ENCODE data around the gene GATA2. TPM values are rescaled to one million over a fixed set of nuclear protein-coding genes. Genes with fewer than 3 reads are reported as not detected.

GATA2 gene
- total RNA-seq, 4 donors from 2014 or later = 7.1 to 19.5 (median 9.7) TPM

- Histone ChIP-seq H3K27ac (no peak overlapping the region), H3K36me3 (no peaks in the 10 kb centered on the region), H3K27me3 (no peaks in the 10 kb centered on the region), H3K9me3 (no peaks in the 10 kb centered on the region), H3K4me3 (replicated peaks in 1 of 3) (no peak overlapping the region), H3K4me1 (peaks cover 8 to 18% of the 10 kb centered on the region in 2 donors)
- intact Hi-C loops (cut with DNase I) = no loop called here
- WGBS, 2 donors = 87 to 89% methylated on average over 8 of the region's 8 CpGs
- no peak for DNase-seq
- no peak for TF ChIP-seq CTCF (IDR thresholded peaks at IDR 0.05)
- TF ChIP-seq POLR2A (IDR thresholded peaks at IDR 0.05) = no peak
Observed at GRCh38 chr3:128430731-128431130, 62.3 kb downstream of the GATA2 start.

GRCh38 chr3:128430301-128430700 is 62.7 kb downstream of the GATA2 start:
- Histone ChIP-seq H3K9me3 (no peaks in the 10 kb centered on the region), H3K27ac (no peak overlapping the region), H3K4me3 (replicated peaks in 1 of 3) (no peak overlapping the region), H3K4me1 (peaks cover 8 to 18% of the 10 kb centered on the region in 2 donors), H3K27me3 (no peaks in the 10 kb centered on the region), H3K36me3 (no peaks in the 10 kb centered on the region)
- WGBS, 2 donors = 82 to 85% methylated on average over 7 to 10 of the region's 10 CpGs
- TF ChIP-seq CTCF (IDR thresholded peaks at IDR 0.05) (no peak), POLR2A (IDR thresholded peaks at IDR 0.05) (no peak)
- no peak for DNase-seq
- intact Hi-C loops (cut with DNase I) = no loop called here

- intact Hi-C loops (cut with DNase I) = loop anchor here (5.0 to 10.0 kb wide), 3 partner anchors 68 to 415 kb away; no protein-coding TSS in a partner anchor
- Histone ChIP-seq H3K4me1 (peaks cover 8 to 18% of the 10 kb centered on the region in 2 donors), H3K36me3 (no peaks in the 10 kb centered on the region), H3K4me3 (replicated peaks in 1 of 3) (no peak overlapping the region), H3K27me3 (no peaks in the 10 kb centered on the region), H3K27ac (no peak overlapping the region), H3K9me3 (no peaks in the 10 kb centered on the region)
- TF ChIP-seq CTCF (IDR thresholded peaks at IDR 0.05) = no peak
- no peak for TF ChIP-seq POLR2A (IDR thresholded peaks at IDR 0.05)
- no peak for DNase-seq
- WGBS, 2 donors = 96 to 98% methylated on average over 4 to 6 of the region's 8 CpGs
Observed at GRCh38 chr3:128429751-128430150, 63.2 kb downstream of the GATA2 start.

Other genes starting within 250 kb of the GATA2 start
- gene DNAJB8, start 26.3 kb downstream of the GATA2 start, total RNA-seq = not detected
- gene RPN1, start 157.6 kb upstream of the GATA2 start, total RNA-seq = 100 to 1,000 TPM; 368 to 750 (median 528) TPM
- gene RAB7A, start 233.0 kb upstream of the GATA2 start, total RNA-seq = 100 to 1,000 TPM in 3 of 4 donors, 10 to 100 TPM in 1; 98.9 to 114 (median 110) TPM

Measured in thyroid gland (tissue), 4 donors.